HEK293 (cell line): ENCODE data around the gene NT5DC4.

Experiments
- CTCF ChIA-PET: fragments of 350-600 bp; formaldehyde crosslinking; extraction: SDS; loops from one replicate; lab custom pipeline; 2021; ENCODE audit warnings: antibody characterized with exemption; lab: Yijun Ruan, JAX
- POLR2A ChIA-PET: fragments of 300-600 bp; formaldehyde crosslinking; extraction: SDS; loops from one replicate; lab custom pipeline; 2020; ENCODE audit warnings: antibody characterized with exemption, inconsistent platforms; lab: Yijun Ruan, JAX
- H3K27ac ChIP-seq: fragments of 200-500 bp; sonication (Bioruptor generic); 2 replicates; pipeline ENCODE4 v1.5.1; 2014; ENCODE audit warnings: low read depth, low read length, control low read depth, inconsistent platforms; ENCODE audit errors: extremely low read depth
- H3K36me3 ChIP-seq, 2 experiments: fragments of 200-500 bp in 1 of 2; sonication (Bioruptor generic) in 1 of 2; 1 replicate in 1 of 2; 2 replicates in 1 of 2; pipeline ENCODE4 v1.5.1; 2014 to 2017; ENCODE audit warnings: inconsistent platforms in 2 of 2, low read length in 2 of 2; ENCODE audit not compliant: control insufficient read depth in 2 of 2, insufficient read depth in 1 of 2
- H3K4me1 ChIP-seq: fragments of 200-500 bp; sonication (Bioruptor generic); 2 replicates; pipeline ENCODE4 v1.5.1; 2014; ENCODE audit warnings: mild to moderate bottlenecking, low read length, inconsistent platforms; ENCODE audit not compliant: control insufficient read depth, insufficient read depth
- H3K4me3 ChIP-seq: 2 replicates; pipeline ENCODE4 v1.5.1; 2011; ENCODE audit warnings: low read depth, mild to moderate bottlenecking, control low read depth, low read length, moderate library complexity
- H3K9me3 ChIP-seq: fragments of 200-500 bp; sonication (Bioruptor generic); 2 replicates; pipeline ENCODE4 v1.5.1; 2014; ENCODE audit warnings: low read depth, low read length, inconsistent platforms; ENCODE audit not compliant: control insufficient read depth, insufficient read depth
- BCL6B ChIP-seq: fragments of 450-650 bp; formaldehyde crosslinking; IDR thresholded peaks from 2 replicates; pipeline ENCODE4 v1.5.1; 2017; ENCODE audit warnings: missing biosample characterization, missing genetic modification characterization
- CTCF ChIP-seq: fragments of 450-650 bp; formaldehyde crosslinking; IDR thresholded peaks from 2 replicates; pipeline ENCODE4 v1.5.1; 2016; ENCODE audit warnings: missing biosample characterization, missing genetic modification characterization
- EGR2 ChIP-seq: fragments of 450-650 bp; formaldehyde crosslinking; IDR thresholded peaks from 2 replicates; pipeline ENCODE4 v1.5.1; 2016; ENCODE audit warnings: low read depth, missing biosample characterization, missing genetic modification characterization
- MYNN ChIP-seq: fragments of 450-650 bp; formaldehyde crosslinking; IDR thresholded peaks from 2 replicates; pipeline ENCODE4 v1.5.1; 2016; ENCODE audit warnings: missing biosample characterization, missing genetic modification characterization, borderline replicate concordance
- ZBTB8A ChIP-seq: fragments of 450-650 bp; formaldehyde crosslinking; IDR thresholded peaks from 2 replicates; pipeline ENCODE4 v1.5.1; 2016; ENCODE audit warnings: missing biosample characterization, missing genetic modification characterization
- ZFHX2 ChIP-seq: fragments of 450-650 bp; formaldehyde crosslinking; conservative IDR thresholded peaks from 2 replicates; pipeline ENCODE4 v1.5.1; 2016; ENCODE audit warnings: missing biosample characterization, missing genetic modification characterization
- ZNF223 ChIP-seq: fragments of 450-650 bp; formaldehyde crosslinking; IDR thresholded peaks from 2 replicates; pipeline ENCODE4 v1.5.1; 2016; ENCODE audit warnings: missing biosample characterization, missing genetic modification characterization
- ZNF23 ChIP-seq: fragments of 450-650 bp; formaldehyde crosslinking; IDR thresholded peaks from 2 replicates; pipeline ENCODE4 v1.5.1; 2016; ENCODE audit warnings: missing biosample characterization, missing genetic modification characterization, borderline replicate concordance
- ZNF266 ChIP-seq: fragments of 450-650 bp; formaldehyde crosslinking; IDR thresholded peaks from 2 replicates; pipeline ENCODE4 v1.5.1; 2016; ENCODE audit warnings: missing biosample characterization, missing genetic modification characterization, low read depth
- ZNF530 ChIP-seq: fragments of 450-650 bp; formaldehyde crosslinking; IDR thresholded peaks from 2 replicates; pipeline ENCODE4 v1.5.1; 2016; ENCODE audit warnings: low read depth, missing biosample characterization, missing genetic modification characterization
- ZNF621 ChIP-seq: fragments of 450-650 bp; formaldehyde crosslinking; IDR thresholded peaks from 2 replicates; pipeline ENCODE4 v1.5.1; 2017; ENCODE audit warnings: missing biosample characterization, missing genetic modification characterization
- ZNF658 ChIP-seq: fragments of 450-650 bp; formaldehyde crosslinking; IDR thresholded peaks from 2 replicates; pipeline ENCODE4; 2016; ENCODE audit warnings: missing biosample characterization, missing genetic modification characterization
- ZSCAN30 ChIP-seq: fragments of 450-650 bp; IDR thresholded peaks from 2 replicates; pipeline ENCODE4 v1.5.1; 2018; ENCODE audit warnings: missing biosample characterization, mild to moderate bottlenecking, missing genetic modification characterization, moderate library complexity
- ZSCAN4 ChIP-seq: fragments of 450-650 bp; formaldehyde crosslinking; IDR thresholded peaks from 2 replicates; pipeline ENCODE4 v1.5.1; 2017; ENCODE audit warnings: missing biosample characterization, missing genetic modification characterization
- ZXDB ChIP-seq: fragments of 450-650 bp; formaldehyde crosslinking; IDR thresholded peaks from 2 replicates; pipeline ENCODE4 v1.5.1; 2016; ENCODE audit warnings: missing biosample characterization, missing genetic modification characterization

The NT5DC4 gene

GRCh38 chr2:112722816-112723546 is 2.2 kb downstream of the NT5DC4 start:
- no peak overlapping the region for H3K27ac ChIP-seq
- H3K4me3 ChIP-seq, result no peak overlapping the region
- peak; percentile 45; the same call in 1 of the 2 replicates for TF ChIP-seq ZSCAN4 (tag by site-specific recombination)
- no peak for TF ChIP-seq BCL6B
- no peak for TF ChIP-seq MYNN (tag by site-specific recombination)
- no peak for TF ChIP-seq ZNF266 (tag by site-specific recombination)
- no peak for TF ChIP-seq ZNF530 (tag by site-specific recombination)
- no peak for TF ChIP-seq ZXDB (tag by site-specific recombination)
- TF ChIP-seq EGR2 (tag by site-specific recombination), result peak; percentile 79
- TF ChIP-seq ZFHX2 (tag by site-specific recombination), result peak; percentile 89
- no peak for TF ChIP-seq ZSCAN30 (tag by site-specific recombination)
- no peaks in the 10 kb centered on the region for H3K4me1 ChIP-seq
- ChIA-PET CTCF (interaction anchor here (0.9 to 7.8 kb wide), 3 partner anchors 17 to 93 kb away, joined by 4 to 204 read pairs (median 58); no protein-coding TSS in a partner anchor), POLR2A (interaction anchor here (0.6 to 1.5 kb wide), 2 partner anchors 57 to 78 kb away, joined by 3 read pairs; no protein-coding TSS in a partner anchor)
- no peaks in the 10 kb centered on the region for H3K36me3 ChIP-seq
- H3K9me3 ChIP-seq, result no peaks in the 10 kb centered on the region

- POLR2A ChIA-PET, result interaction anchor here (0.6 to 1.5 kb wide), 2 partner anchors 58 to 78 kb away, joined by 3 read pairs; no protein-coding TSS in a partner anchor
- CTCF ChIA-PET, result interaction anchor here (0.6 to 7.8 kb wide), 4 partner anchors 18 to 250 kb away, joined by 3 to 204 read pairs (median 30); no protein-coding TSS in a partner anchor
Measured at GRCh38 chr2:112723547-112723940, 2.7 kb downstream of the NT5DC4 start.

More at GRCh38 chr2:112723547-112723940, 2.7 kb downstream of the NT5DC4 start:
- H3K4me1 ChIP-seq, result no peaks in the 10 kb centered on the region
- H3K4me3 ChIP-seq, result no peak overlapping the region
- H3K9me3 ChIP-seq, result no peaks in the 10 kb centered on the region
- no peak overlapping the region for H3K27ac ChIP-seq
- no peaks in the 10 kb centered on the region for H3K36me3 ChIP-seq
- TF ChIP-seq ZNF223 (tag by site-specific recombination) (no peak), CTCF (tag by site-specific recombination) (no peak), ZBTB8A (tag by site-specific recombination) (no peak), ZNF621 (tag by site-specific recombination) (no peak), ZNF658 (tag by site-specific recombination) (no peak), BCL6B (no peak), ZNF23 (tag by site-specific recombination) (no peak)
